Endometrium (tissue), 2 donors: ENCODE results near the gene VPS4A.
A peak's percentile ranks its signal among the peaks of the same experiment; 100 is the strongest.
"Not testable (repeated sequence)": the region's sequence is repeated elsewhere in the genome, so short reads cannot be mapped to it uniquely, and the experiment has no call there.

Experiments
- FAIRE-seq: peaks from 2 replicates; lab custom pipeline; 2012; peaks lifted over from hg19 to GRCh38; lab: Jason Lieb, UNC
- donor health status: control.
- donor health status: control.

Gene VPS4A

DNA sequence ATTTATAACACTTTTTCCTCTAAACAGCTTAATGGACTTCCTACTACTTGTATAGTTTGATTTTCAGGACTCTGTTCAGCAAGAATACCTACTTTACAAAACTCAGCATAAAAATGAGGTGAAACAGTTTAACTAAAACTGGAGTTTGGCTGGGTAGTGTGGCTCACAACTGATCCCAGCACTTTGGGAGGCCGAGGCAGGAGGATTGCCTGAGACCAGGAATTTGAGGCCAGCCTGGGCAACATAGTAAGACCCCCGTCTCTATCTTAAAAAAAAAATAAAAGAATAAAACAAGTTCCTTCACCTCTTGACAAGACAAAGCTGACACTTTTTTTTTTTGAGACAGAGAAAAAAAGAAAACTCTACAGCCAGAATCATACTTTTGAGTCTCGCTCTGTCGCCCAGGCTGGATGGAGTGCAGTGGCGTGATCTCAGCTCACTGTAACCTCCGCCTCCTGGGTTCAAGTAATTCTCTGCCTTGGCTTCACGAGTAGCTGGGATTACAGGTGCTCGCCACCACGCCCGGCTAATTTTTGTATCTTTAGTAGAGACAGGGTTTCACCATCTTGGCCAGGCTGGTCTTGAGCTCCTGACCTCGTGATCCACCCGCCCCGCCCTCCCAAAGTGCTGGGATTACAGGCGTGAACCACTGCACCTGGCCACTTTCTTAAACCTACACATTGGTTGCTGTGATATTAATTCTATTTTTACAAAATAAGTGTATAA lies 16.6 kb downstream of the VPS4A start:
- FAIRE-seq = no peak

DNA sequence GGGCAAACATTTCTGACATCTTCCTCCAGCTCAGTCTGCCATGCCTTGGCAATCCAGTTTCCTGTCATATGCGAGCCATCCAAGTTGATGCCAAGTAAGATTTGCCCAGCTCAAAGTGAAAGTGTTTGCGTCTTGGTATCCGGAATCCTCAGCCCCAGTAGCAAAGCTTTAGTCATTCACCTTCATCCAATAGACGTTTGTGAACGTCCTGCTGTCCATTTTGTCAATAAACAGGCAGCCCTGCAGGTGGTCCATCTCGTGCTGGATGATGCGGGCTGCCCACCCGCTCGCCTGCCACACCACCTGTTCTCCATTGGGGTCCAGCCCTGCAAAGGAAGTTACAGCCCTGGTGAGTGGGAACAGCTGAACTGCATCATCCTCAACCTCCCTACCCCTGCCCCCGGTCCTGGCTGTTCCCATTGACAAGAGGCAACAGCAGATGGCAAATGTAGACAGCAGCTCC lies 17.7 kb downstream of the VPS4A start:
- FAIRE-seq = no peak

DNA sequence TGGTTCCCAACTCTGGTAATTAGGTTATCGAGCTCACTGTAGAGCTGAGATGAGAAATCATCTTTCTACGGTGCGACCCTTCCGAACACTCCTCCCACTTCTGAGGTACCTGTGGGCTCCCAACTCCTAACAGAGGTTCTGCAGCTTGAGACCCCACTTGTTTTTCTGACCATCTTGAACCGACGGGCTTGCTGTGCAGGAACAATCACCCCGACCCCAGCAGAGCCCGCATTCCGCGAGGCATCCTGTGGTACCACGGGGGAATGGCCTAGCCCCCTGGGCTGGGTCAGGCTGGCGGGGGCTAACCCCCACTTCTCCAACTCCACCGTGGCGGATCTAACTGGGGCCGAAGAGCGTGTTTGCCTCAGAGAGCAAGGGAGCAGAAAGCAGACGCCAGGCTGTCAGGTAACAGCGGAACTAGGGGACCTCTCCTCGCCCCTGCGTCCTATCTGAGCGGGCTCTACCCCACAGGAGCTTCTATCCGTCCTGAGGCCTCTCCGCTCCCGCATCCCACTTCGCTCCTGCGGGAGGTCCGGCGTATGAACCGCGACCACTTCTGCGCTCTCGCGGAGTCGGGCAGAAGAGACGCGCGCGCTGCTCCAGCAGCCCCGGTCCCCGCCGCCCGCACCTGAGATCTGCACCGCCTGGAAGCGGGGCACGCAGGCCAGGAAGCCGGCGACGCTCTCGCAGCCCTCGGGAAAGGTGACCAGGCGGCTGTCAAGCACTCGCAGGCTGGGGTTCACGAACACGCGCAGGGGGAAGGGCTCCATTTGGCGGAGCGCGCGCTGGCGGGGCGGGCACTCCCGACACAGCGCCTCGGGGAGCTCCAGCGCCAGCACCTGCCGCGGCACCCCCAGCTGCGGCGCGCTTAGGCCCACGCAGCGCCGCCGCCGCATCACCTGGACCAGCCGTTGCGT lies 18.5 kb downstream of the VPS4A start:
- no peak for FAIRE-seq

DNA sequence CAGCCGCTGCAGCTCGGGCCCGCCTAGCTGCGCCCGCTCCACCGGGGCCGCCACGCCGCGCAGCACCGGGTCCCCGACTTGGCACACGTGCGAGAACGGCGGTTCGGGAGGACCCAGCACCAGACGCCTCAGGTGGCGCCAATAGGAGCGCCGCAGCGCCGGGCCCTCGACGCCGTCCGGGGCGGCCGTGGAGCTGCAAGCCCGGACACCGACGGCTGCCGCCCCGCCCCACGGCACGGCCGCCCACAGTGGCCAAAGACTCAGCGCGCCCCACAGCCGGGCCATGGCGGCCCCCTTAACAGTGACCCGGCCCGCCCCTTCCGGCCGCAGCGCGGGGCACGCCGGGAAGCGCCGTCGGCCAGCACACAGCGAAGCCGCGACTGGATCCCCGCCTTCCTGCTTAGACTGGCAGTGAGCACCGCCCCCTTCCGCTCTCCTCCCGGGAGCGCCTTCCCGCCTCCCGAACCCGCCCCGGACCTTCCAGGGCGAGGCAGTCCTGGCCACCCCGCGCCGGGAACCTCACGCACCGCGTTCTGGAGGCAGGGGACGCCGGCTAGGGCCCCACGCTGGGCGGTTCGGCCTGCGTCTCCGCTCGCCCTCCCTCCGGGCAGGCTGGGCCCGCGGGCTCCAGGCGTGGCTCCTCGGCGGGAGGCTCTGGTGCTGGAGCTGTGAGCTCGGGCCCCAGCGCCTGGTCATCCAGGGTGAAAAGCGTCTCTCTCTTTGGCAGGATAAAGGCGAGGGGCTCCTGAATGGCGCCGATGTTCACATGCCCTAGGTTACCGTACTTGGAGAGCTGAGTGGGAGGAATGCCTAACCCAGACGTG lies 19.3 kb downstream of the VPS4A start, which contains the start of gene PDF:
PDF (minus strand) TSS at position 303 of the 824 bp plus-strand sequence; CDS start at position 285, 18 bp downstream.
- no peak for FAIRE-seq

GRCh38 chr16:69334696-69335095 lies 23.5 kb downstream of the VPS4A start:
- no peak for FAIRE-seq

- no peak for FAIRE-seq
These were observed 27.6 kb downstream of the VPS4A start for GRCh38 chr16:69338557-69339288.

- peak; percentile 94 for FAIRE-seq
These were observed 28.3 kb downstream of the VPS4A start, which contains the start of the genes COG8 and NIP7 for GRCh38 chr16:69339289-69340094. COG8 (minus strand) TSS chr16:69339564; CDS start chr16:69339552, 12 bp downstream. NIP7 (plus strand) TSS chr16:69339772; CDS start chr16:69339830, 58 bp downstream.

DNA sequence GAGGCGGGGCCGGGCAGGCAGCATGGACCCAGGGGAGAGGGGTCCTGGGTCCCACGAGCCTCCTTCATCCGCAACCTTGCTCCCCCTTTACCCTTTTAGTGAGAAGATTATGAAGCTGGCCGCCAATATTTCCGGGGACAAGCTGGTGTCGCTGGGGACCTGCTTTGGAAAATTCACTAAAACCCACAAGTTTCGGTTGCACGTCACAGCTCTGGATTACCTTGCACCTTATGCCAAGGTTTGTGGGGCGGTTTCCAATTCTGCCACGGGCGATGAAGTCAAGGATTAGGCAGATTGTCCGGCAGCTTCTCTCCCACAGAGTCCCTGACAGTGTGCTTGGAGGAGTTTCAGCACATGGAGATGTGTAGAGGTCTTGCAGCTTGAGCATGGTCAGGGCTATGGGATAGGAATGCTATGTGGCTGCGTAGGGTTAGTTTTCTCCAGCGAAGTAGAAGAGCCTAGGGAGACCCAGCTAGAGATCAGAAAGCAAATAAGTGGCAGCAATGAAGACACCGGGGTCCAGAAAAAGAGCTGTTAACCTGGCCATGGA lies 29.0 kb downstream of the VPS4A start:
- no peak for FAIRE-seq

DNA sequence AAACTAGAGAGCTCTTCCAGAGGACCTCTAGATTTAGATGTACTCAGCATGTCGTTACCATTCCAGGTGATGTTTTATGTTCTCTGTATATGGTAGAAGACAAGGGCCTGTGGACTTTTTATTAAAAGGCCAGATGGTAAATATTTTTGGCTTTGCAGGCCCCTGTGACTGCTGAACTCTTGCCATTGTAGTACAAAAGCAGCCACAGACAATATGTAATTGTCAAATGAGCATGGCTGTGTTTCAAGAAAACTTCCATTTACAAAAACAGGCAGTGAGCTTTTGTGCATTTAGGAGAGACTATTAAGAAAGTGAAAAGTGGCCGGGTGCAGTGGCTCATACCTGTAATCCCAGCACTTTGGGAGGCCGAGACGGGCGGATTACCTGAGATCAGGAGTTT lies 33.0 kb downstream of the VPS4A start:
- no peak for FAIRE-seq

- no peak for FAIRE-seq
These were observed 34.8 kb downstream of the VPS4A start for GRCh38 chr16:69345923-69346322.

DNA sequence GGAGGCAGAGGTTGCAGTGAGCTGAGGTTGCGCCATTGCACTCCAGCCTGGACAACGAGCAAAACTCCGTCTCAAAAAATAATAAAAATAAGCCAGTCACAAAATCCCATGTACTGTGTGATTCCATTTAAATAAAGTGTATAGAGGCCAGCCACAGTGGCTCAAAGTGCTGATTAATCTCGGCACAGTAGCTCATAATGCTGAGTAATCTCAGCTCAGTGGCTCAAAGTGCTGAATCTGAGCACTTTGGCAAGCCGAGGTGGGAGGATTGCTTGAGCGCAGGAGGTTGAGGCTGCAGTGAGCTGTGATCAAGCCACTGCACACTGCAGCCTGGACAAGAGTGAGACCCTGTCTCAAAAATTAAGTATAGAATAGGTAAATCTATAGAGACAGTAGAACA lies 35.5 kb downstream of the VPS4A start:
- FAIRE-seq = no peak

DNA sequence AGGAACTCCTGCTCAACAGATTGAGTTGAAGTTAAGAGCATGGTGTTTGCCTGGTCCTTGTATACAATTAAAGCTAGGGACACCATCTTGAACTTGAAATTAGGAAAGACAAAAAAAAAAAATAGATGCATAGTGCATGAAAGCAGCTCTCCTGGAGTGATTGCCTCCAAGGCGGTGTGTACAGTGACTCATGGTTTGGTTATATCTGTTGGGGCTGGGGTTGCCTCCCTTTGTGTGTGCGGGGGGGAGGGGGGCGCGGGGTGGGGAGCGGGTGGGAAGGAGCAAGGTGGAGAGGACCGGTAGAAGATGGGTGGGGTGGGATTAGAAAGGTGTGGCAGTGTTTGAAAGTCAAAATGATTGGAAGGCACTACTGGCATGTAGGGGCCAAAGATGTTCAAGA lies 37.1 kb downstream of the VPS4A start:
- FAIRE-seq = no peak

DNA sequence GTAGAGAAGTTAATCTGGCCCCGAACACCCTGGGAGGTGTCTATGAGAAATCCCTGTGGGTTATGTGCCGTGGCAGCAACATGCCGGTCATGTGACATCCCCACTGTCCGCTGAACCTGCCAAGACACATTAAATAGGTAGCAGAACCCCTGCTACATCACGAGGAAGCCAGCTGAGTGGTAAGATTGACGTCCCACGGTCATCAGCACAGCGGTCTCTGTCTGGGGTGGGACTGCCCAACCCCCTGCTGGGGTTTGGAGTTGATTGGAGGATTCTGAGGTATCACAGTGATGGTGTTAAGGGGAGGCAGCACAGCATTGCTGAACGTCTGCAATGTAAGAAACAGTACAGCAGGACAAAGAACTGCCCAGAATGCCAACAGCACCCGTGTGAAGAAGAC lies 38.4 kb downstream of the VPS4A start:
- FAIRE-seq = no peak

GRCh38 chr16:69350536-69351133 lies 39.5 kb downstream of the VPS4A start:
- FAIRE-seq = no peak

GRCh38 chr16:69351309-69352027 lies 40.3 kb downstream of the VPS4A start, which contains the start of gene TMED6:
TMED6 (minus strand) TSS chr16:69351786; CDS start chr16:69351753, 33 bp downstream.
- FAIRE-seq = no peak

DNA sequence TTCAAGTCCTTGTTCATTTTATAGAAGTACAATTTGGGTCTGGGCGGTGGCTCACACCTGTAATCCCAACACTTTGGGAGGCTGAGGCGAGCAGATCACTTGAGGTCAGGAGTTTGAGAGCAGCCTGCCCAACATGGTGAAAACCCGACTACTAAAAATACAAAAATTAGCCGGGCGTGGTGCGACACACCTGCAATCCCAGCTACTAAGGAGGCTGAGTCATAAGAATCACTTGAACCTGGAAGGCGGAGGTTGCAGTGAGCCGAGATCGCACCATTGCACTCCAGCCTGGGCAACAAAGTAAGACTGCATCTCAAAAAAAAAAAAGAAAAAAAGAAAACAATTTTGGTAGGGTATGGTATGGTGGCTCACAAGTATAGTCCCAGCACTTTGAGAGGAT lies 48.9 kb downstream of the VPS4A start:
- FAIRE-seq = not testable (repeated sequence)

GRCh38 chr16:69363281-69363717 lies 52.1 kb downstream of the VPS4A start:
- no peak for FAIRE-seq

DNA sequence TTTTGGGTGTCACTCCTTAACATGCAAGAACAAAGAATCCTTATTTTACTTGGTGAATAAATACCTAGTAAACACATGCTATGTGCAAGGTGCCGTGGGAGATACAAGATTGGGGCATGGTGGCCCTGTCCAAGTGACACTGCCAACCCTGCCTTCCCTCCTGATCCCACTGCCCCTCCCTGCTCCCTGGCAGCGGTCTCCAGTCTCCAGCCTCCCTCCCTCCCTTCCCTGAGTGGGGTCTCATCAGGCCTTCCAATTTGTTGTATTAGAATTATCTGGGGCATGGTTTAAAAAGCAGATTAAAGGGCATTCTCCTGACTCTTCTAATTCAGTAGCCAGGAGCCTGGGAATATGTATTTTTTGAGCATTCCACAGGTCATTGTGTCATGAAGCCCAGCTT lies 52.9 kb downstream of the VPS4A start:
- FAIRE-seq = no peak

DNA sequence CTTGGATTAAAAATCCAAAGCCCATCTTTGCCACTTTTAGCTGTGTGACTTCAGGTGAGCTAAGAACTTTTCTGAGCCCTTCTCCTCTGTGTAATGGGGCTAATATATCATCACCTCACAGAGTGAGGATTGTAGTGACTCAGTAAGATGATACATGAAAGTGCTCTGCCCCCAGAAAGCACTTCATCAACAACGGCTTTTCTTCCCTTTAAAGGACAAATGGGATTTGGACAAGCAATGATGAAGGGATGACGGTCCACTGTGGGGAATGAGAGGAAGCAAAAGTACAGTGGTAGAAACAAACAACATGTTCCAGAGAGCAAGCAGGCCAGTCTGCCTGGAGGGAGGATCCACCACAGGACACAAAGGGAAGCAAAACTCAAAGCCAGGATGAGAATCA lies 54.8 kb downstream of the VPS4A start:
- FAIRE-seq = no peak
